Measurements from ENCODE around the gene RAB9A. TPM values are rescaled to one million over a fixed set of nuclear protein-coding genes. Genes with fewer than 3 reads are reported as not detected.

Gene RAB9A
- total RNA-seq, 2 experiments from 2014 or later = 11.7 to 14.1 TPM

GRCh38 chrX:13750204-13750603 lies 61.3 kb downstream of the RAB9A start:
- peak; percentile 64 for DNase-seq (ENCODE audit: low spot score)
- peak overlapping the region; percentile 57 for H3K27ac ChIP-seq (ENCODE audit: low read depth, low read length, poor library complexity, severe bottlenecking)

GRCh38 chrX:13750812-13751211 lies 61.9 kb downstream of the RAB9A start:
- no peaks in the 10 kb centered on the region for H3K9me3 ChIP-seq (ENCODE audit: low read length)
- POLR2A ChIA-PET = interaction anchor here (3.5 to 6.3 kb wide), 2 partner anchors 9 to 16 kb away, joined by 15 to 52 read pairs; partner anchors contain the start of genes OFD1 and TRAPPC2
- H3K27ac ChIP-seq (ENCODE audit: low read depth, low read length, poor library complexity, severe bottlenecking) = peak overlapping the region; percentile 57
- H3K36me3 ChIP-seq (ENCODE audit: insufficient read depth, low read length) = peaks cover 95% of the 10 kb centered on the region
- CTCF ChIA-PET (ENCODE audit: unreplicated experiment) = interaction anchor here (0.6 kb wide), 1 partner anchor 14 kb away, joined by 3 read pairs; no protein-coding TSS in a partner anchor
- H2AFZ ChIP-seq (ENCODE audit: low read length) = no peak overlapping the region
- intact Hi-C loops (cut with micrococcal nuclease; ENCODE audit: unreplicated experiment) = loop anchor here (1.0 to 10.0 kb wide), 3 partner anchors 93 to 1124 kb away; partner anchors contain the start of genes FANCB and MOSPD2
- H4K20me1 ChIP-seq (ENCODE audit: insufficient read depth, low read length) = no peaks in the 10 kb centered on the region
- H3K4me1 ChIP-seq (ENCODE audit: insufficient read depth, low read length, poor library complexity, severe bottlenecking) = peaks cover 57% of the 10 kb centered on the region
- H3K9me2 ChIP-seq (ENCODE audit: insufficient read depth, low read length) = no peaks in the 10 kb centered on the region
- TF ChIP-seq EZH2phosphoT487 (IDR thresholded peaks at IDR 0.05; ENCODE audit: borderline replicate concordance, low read depth, low read length) (no peak), CTCF (conservative IDR thresholded peaks at IDR 0.05; ENCODE audit: low read length) (no peak)
- DNase-seq (ENCODE audit: low spot score) = no peak
- H3K4me3 ChIP-seq (ENCODE audit: low read depth, low read length, poor library complexity, severe bottlenecking) = no peak overlapping the region
- BruUV-seq (replicated peaks) = no TSS peak
- H3K79me2 ChIP-seq (ENCODE audit: insufficient read depth, low read depth, low read length) = peaks cover 32% of the 10 kb centered on the region; the same call in 1 of the 2 replicates
- H3K4me2 ChIP-seq (ENCODE audit: low read length) = peak overlapping the region; percentile 31; the same call in 1 of the 2 replicates

More at GRCh38 chrX:13750204-13750603, 61.3 kb downstream of the RAB9A start:
- H3K4me2 ChIP-seq (ENCODE audit: low read length) = 0 out of 2 replicates have a peak overlapping the region, but pooled peaks have one; percentile 31
- BruUV-seq (replicated peaks) = no TSS peak
- no peaks in the 10 kb centered on the region for H3K9me3 ChIP-seq (ENCODE audit: low read length)
- no peak for TF ChIP-seq EZH2phosphoT487 (IDR thresholded peaks at IDR 0.05; ENCODE audit: borderline replicate concordance, low read depth, low read length)
- peak; percentile 79 for TF ChIP-seq CTCF (conservative IDR thresholded peaks at IDR 0.05; ENCODE audit: low read length)
- POLR2A ChIA-PET = interaction anchor here (3.5 to 6.3 kb wide), 2 partner anchors 8 to 16 kb away, joined by 15 to 52 read pairs; partner anchors contain the start of genes OFD1 and TRAPPC2
- peaks cover 95% of the 10 kb centered on the region for H3K36me3 ChIP-seq (ENCODE audit: insufficient read depth, low read length)
- no peaks in the 10 kb centered on the region for H4K20me1 ChIP-seq (ENCODE audit: insufficient read depth, low read length)
- H3K79me2 ChIP-seq (ENCODE audit: insufficient read depth, low read depth, low read length) = peaks cover 26% of the 10 kb centered on the region; the same call in 1 of the 2 replicates
- H3K4me1 ChIP-seq (ENCODE audit: insufficient read depth, low read length, poor library complexity, severe bottlenecking) = peaks cover 51% of the 10 kb centered on the region
- H3K4me3 ChIP-seq (ENCODE audit: low read depth, low read length, poor library complexity, severe bottlenecking) = no peak overlapping the region
- intact Hi-C loops (cut with micrococcal nuclease; ENCODE audit: unreplicated experiment) = loop anchor here (1.0 to 10.0 kb wide), 3 partner anchors 92 to 1125 kb away; partner anchors contain the start of genes FANCB and MOSPD2
- CTCF ChIA-PET (ENCODE audit: unreplicated experiment) = interaction anchor here (0.9 kb wide), 1 partner anchor 9 kb away, joined by 3 read pairs; no protein-coding TSS in a partner anchor
- H2AFZ ChIP-seq (ENCODE audit: low read length) = no peak overlapping the region
- no peaks in the 10 kb centered on the region for H3K9me2 ChIP-seq (ENCODE audit: insufficient read depth, low read length)

GRCh38 chrX:13752141-13752540 lies 63.2 kb downstream of the RAB9A start:
- H4K20me1 ChIP-seq (ENCODE audit: insufficient read depth, low read length) = no peaks in the 10 kb centered on the region
- H3K9me2 ChIP-seq (ENCODE audit: insufficient read depth, low read length) = no peaks in the 10 kb centered on the region
- CTCF ChIA-PET (ENCODE audit: unreplicated experiment) = no interaction called here
- H2AFZ ChIP-seq (ENCODE audit: low read length) = no peak overlapping the region
- no peak overlapping the region for H3K4me3 ChIP-seq (ENCODE audit: low read depth, low read length, poor library complexity, severe bottlenecking)
- H3K4me2 ChIP-seq (ENCODE audit: low read length) = peak overlapping the region; percentile 65
- no peaks in the 10 kb centered on the region for H3K9me3 ChIP-seq (ENCODE audit: low read length)
- peaks cover 38% of the 10 kb centered on the region; the same call in 1 of the 2 replicates for H3K79me2 ChIP-seq (ENCODE audit: insufficient read depth, low read depth, low read length)
- TF ChIP-seq EZH2phosphoT487 (IDR thresholded peaks at IDR 0.05; ENCODE audit: borderline replicate concordance, low read depth, low read length) (no peak), CTCF (conservative IDR thresholded peaks at IDR 0.05; ENCODE audit: low read length) (no peak)
- POLR2A ChIA-PET = interaction anchor here (3.5 to 6.3 kb wide), 2 partner anchors 10 to 17 kb away, joined by 15 to 52 read pairs; partner anchors contain the start of genes OFD1 and TRAPPC2
- no peak for DNase-seq (ENCODE audit: low spot score)
- peak overlapping the region; percentile 87 for H3K27ac ChIP-seq (ENCODE audit: low read depth, low read length, poor library complexity, severe bottlenecking)
- peaks cover 70% of the 10 kb centered on the region for H3K4me1 ChIP-seq (ENCODE audit: insufficient read depth, low read length, poor library complexity, severe bottlenecking)
- no TSS peak for BruUV-seq (replicated peaks)
- intact Hi-C loops (cut with micrococcal nuclease; ENCODE audit: unreplicated experiment) = loop anchor here (10.0 kb wide), 2 partner anchors 247 to 1123 kb away; partner anchors contain the start of genes FANCB and MOSPD2
- peaks cover 95% of the 10 kb centered on the region for H3K36me3 ChIP-seq (ENCODE audit: insufficient read depth, low read length)

Data from OCI-LY7 (cell line).